NCI-H226 (cell line): ENCODE data around the gene SBF2.

Source experiments
- DNase-seq: peaks from one replicate; pipeline ENCODE4 v3.0.0-alpha.2; 2015

SBF2 gene

GRCh38 chr11:9736365-9736764, 557.7 kb downstream of the SBF2 start:
- no peak for DNase-seq

GRCh38 chr11:9735919-9736318, 558.1 kb downstream of the SBF2 start:
- no peak for DNase-seq

GRCh38 chr11:9735236-9735635, 558.8 kb downstream of the SBF2 start:
- no peak for DNase-seq

- no peak for DNase-seq
These were observed 560.8 kb downstream of the SBF2 start for GRCh38 chr11:9733212-9733611.

GRCh38 chr11:9732453-9732852, 561.6 kb downstream of the SBF2 start:
- DNase-seq, result no peak

- DNase-seq, result no peak
These were observed 562.8 kb downstream of the SBF2 start for GRCh38 chr11:9731256-9731655.
